HepG2 (cell line): ENCODE measurements around the gene TTC31. TPM values are rescaled to one million over a fixed set of nuclear protein-coding genes. Genes with fewer than 3 reads are reported as not detected.

Experiments
- ATAC-seq: fragments of 200-7000 bp; cut with Tn5 transposase; 3 replicates; pipeline ENCODE4 v1.9.1; 2020; ENCODE audit warnings: mild to moderate bottlenecking, moderate library complexity
- BruUV-seq: library from RNA; stranded (reverse); fragments of 400-500 nt; replicated peaks from 2 replicates; lab custom pipeline; 2021; lab: Mats Ljungman, UMichigan
- CTCF ChIA-PET: fragments of 300-600 bp; formaldehyde crosslinking; extraction: SDS; loops from one replicate; lab custom pipeline; 2021; ENCODE audit warnings: low total read pairs, inconsistent platforms, low intra/inter-chr PET ratio; lab: Yijun Ruan, JAX
- POLR2A ChIA-PET: fragments of 350-600 bp; sonication (Branson Sonifier 250); formaldehyde crosslinking; loops from one replicate; lab custom pipeline; 2020; ENCODE audit warnings: antibody characterized with exemption, inconsistent platforms; lab: Yijun Ruan, JAX
- DNase-seq: peaks from one replicate; pipeline ENCODE4 v3.0.0-alpha.2; 2015; ENCODE audit warnings: low spot score
- FAIRE-seq: peaks from 3 replicates; lab custom pipeline; 2011; peaks lifted over from hg19 to GRCh38; lab: Jason Lieb, UNC
- H2AFZ ChIP-seq: one replicate; pipeline ENCODE4 v1.6.1; 2011; ENCODE audit warnings: low read length, inconsistent platforms
- H3K27ac ChIP-seq: fragments of 300-600 bp; 3 replicates; pipeline ENCODE4 v1.8.0; 2011; ENCODE audit warnings: mixed run types, mild to moderate bottlenecking, mixed read lengths, low read length, inconsistent platforms; ENCODE audit not compliant: insufficient read depth; ENCODE audit errors: extremely low read length
- H3K27me3 ChIP-seq, 2 experiments: fragments of 200-600 bp in 1 of 2; 2 replicates in 1 of 2; 3 replicates in 1 of 2; pipeline versions ENCODE4 v1.6.0 to v1.8.0; 2011; ENCODE audit warnings: low read length in 2 of 2, mild to moderate bottlenecking in 2 of 2, moderate library complexity in 2 of 2, inconsistent platforms in 1 of 2; ENCODE audit not compliant: insufficient read depth in 2 of 2, control insufficient read depth in 1 of 2
- H3K36me3 ChIP-seq, 2 experiments: fragments of 200-600 bp in 1 of 2; replicated peaks in 1 of 2; 2 replicates in 1 of 2; 3 replicates in 1 of 2; pipeline versions ENCODE4 v1.5.1 to v1.8.0; 2011; ENCODE audit warnings: low read length in 2 of 2, inconsistent platforms in 1 of 2; ENCODE audit not compliant: insufficient read depth in 2 of 2, control insufficient read depth in 1 of 2
- H3K4me1 ChIP-seq: 2 replicates; pipeline ENCODE4 v1.5.1; 2012; ENCODE audit warnings: low read length, inconsistent platforms; ENCODE audit not compliant: insufficient read depth
- H3K4me2 ChIP-seq: 2 replicates; pipeline ENCODE4 v1.6.0; 2011; ENCODE audit warnings: low read depth, low read length, inconsistent platforms
- H3K4me3 ChIP-seq, 3 experiments: fragments of 200-600 bp in 1 of 3; sonication (generic), shearing (Covaris generic) in 1 of 3; replicated peaks in 1 of 3; 2 replicates each; pipeline ENCODE4 v1.5.1; 2011 to 2016; ENCODE audit warnings: low read length in 3 of 3, inconsistent platforms in 2 of 3, low read depth in 2 of 3, mild to moderate bottlenecking in 2 of 3, control low read depth in 1 of 3, mixed read lengths in 1 of 3; ENCODE audit not compliant: insufficient read depth in 1 of 3
- H3K79me2 ChIP-seq: one replicate; pipeline ENCODE4 v1.6.1; 2011; ENCODE audit warnings: low read length, inconsistent platforms; ENCODE audit not compliant: insufficient read depth
- H3K9ac ChIP-seq: 2 replicates; pipeline ENCODE4 v1.6.0; 2011; ENCODE audit warnings: mild to moderate bottlenecking, low read depth, low read length, inconsistent platforms; ENCODE audit not compliant: insufficient read depth
- H3K9me3 ChIP-seq: 2 replicates; pipeline ENCODE4 v1.5.1; 2012; ENCODE audit warnings: mild to moderate bottlenecking, low read length
- H4K20me1 ChIP-seq: 2 replicates; pipeline ENCODE4 v1.6.0; 2011; ENCODE audit warnings: inconsistent platforms, mild to moderate bottlenecking, low read length, moderate library complexity; ENCODE audit not compliant: insufficient read depth
- AGO2 ChIP-seq: fragments of 200-400 bp; formaldehyde crosslinking; optimal IDR thresholded peaks from 2 replicates; pipeline ENCODE3; 2017; ENCODE audit warnings: mild to moderate bottlenecking, low read depth, low read length, moderate library complexity
- KLF15 ChIP-seq: sonication (generic); formaldehyde crosslinking; IDR thresholded peaks from 2 replicates; pipeline ENCODE4 v1.8.1; 2023; ENCODE audit warnings: borderline replicate concordance, mild to moderate bottlenecking, inconsistent platforms, missing genetic modification reagents, mixed read lengths
- KMT2A ChIP-seq: sonication (generic); formaldehyde crosslinking; IDR thresholded peaks from 2 replicates; pipeline ENCODE4 v1.4.0; 2020; ENCODE audit warnings: missing genetic modification reagents
- POLR2AphosphoS5 ChIP-seq: IDR thresholded peaks from 2 replicates; pipeline ENCODE4 v1.6.1; 2012; ENCODE audit warnings: low read depth, low read length
- TMF1 ChIP-seq: sonication (generic); formaldehyde crosslinking; IDR thresholded peaks from 2 replicates; pipeline ENCODE4 v1.8.1; 2022; ENCODE audit warnings: low read depth, missing genetic modification reagents
- ZKSCAN8 ChIP-seq: IDR thresholded peaks from 2 replicates; pipeline ENCODE4 v1.6.1; 2016; ENCODE audit warnings: borderline replicate concordance, missing genetic modification reagents, missing compliant biosample characterization
- ZNF441 ChIP-seq: sonication (generic); formaldehyde crosslinking; IDR thresholded peaks from 2 replicates; pipeline ENCODE4 v1.7.0; 2021; ENCODE audit warnings: missing genetic modification reagents, borderline replicate concordance
- ZNF572 ChIP-seq: sonication (generic); formaldehyde crosslinking; IDR thresholded peaks from 2 replicates; pipeline ENCODE4 v1.5.1; 2020; ENCODE audit warnings: mild to moderate bottlenecking, missing genetic modification reagents
- WGBS: methylation state at CpG from one replicate; pipeline ENCODE4 v1.1.6; 2017; ENCODE audit warnings: low lambda C conversion rate; 5-methylcytosine and 5-hydroxymethylcytosine counted together
- in situ Hi-C: cut with HindIII; loops from 2 replicates; pipeline ENCODE4 v1.10.0; 2017; ENCODE audit warnings: low pct_unique_long_range_greater_than_20kb; ENCODE audit not compliant: extremely low pct_ligation_motif_present
- intact Hi-C: fragments of 100-400 bp; cut with micrococcal nuclease; formaldehyde crosslinking; loops from one replicate; pipeline ENCODE4 v1.10.0; 2022; ENCODE audit not compliant: unreplicated experiment
- polyA plus RNA-seq, 8 experiments: library from polyadenylated mRNA; depleted of rRNA in 3 of 8; stranded (reverse) in 7 of 8; unstranded in 1 of 8; fragments of >200 nt; fragmentation: Illumina TruSeq in 4 of 8; extraction: Trizol in 4 of 8; gene quantifications; 2 replicates each; pipeline versions ENCODE4 v1.2.1 to v1.2.3, GENCODE V29; 2011 to 2016; ENCODE audit warnings: low read depth in 4 of 8, missing spikeins in 1 of 8, mixed read lengths in 1 of 8; ENCODE audit not compliant: insufficient read depth in 1 of 8
- total RNA-seq, 5 experiments: library from RNA; depleted of rRNA; stranded (reverse); fragments of >200 nt; fragmentation: Illumina TruSeq; extraction: Trizol; gene quantifications; 2 replicates each; pipeline ENCODE4 v1.2.3, GENCODE V29; 2016; ENCODE audit warnings: low read depth in 1 of 5
- TF ChIP-seq, protein P1 (sequence below): sonication (generic); formaldehyde crosslinking; IDR thresholded peaks from 2 replicates; pipeline ENCODE4 v1.4.0; 2020; ENCODE audit warnings: mild to moderate bottlenecking, missing genetic modification reagents
- TF ChIP-seq, protein P2 (sequence below): sonication (generic); formaldehyde crosslinking; IDR thresholded peaks from 2 replicates; pipeline ENCODE4 v1.5.1; 2020; ENCODE audit warnings: missing genetic modification reagents, mild to moderate bottlenecking, borderline replicate concordance
- TF ChIP-seq, protein P3 (sequence below): sonication (generic); formaldehyde crosslinking; IDR thresholded peaks from 2 replicates; pipeline ENCODE4 v1.4.0; 2020; ENCODE audit warnings: missing genetic modification reagents

Gene TTC31
- total and polyA plus RNA-seq, 2 of the 13 experiments (the other 11 are each of a cell fraction or from before 2014, with no cell fraction given), result 28.3 to 39.5 TPM

DNA sequence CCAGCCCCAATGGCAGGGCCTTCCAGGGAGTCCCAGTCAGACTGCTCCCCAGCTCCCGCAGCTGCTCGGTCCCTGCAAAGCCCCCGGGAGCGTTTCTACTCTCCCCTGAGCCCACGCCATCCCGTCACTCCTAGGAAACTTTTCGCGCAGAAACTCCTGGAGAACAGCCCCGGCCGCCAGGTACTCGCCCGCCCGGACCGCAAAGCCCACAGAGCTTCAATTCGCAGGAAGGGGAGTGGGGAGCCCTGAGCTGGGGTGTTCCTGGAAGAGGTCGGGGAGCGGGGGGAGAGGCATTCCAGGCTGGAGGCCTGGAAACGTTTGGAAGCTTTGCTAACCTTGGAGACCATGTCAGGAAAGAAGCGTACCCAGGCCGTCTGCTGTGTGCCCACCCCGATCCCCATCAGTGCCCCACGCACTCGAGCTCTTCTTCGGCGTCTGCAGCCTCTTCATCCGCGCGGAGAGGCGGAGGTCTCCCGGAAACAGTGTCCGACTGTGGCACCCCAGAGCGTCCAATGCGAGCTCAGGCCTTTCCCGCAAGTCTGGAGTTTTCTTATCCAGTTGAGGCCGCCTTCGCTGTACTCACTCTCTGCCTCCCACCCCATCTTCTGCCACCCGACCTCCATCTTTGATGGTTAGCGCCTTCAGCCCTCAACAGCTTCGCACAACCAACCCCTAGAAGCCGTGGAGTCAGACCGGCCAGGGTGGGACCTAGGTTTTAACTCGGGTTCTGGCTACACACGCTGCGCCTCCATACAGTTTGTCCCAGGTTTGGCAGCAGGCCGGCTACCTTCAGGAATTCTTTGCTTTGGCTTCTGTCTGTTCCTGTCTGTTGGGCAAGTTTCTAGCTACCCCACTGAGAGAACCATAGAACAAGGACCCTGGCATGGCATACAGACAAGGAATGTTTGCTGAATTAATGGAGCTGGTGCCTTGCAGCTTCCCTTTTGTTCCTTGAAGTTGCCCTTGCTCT is 20.9 kb downstream of the TTC31 start:
- DNase-seq, result no peak
- H3K9me3 ChIP-seq, result no peaks in the 10 kb centered on the region
- BruUV-seq, result no TSS peak
- intact Hi-C loops, result no loop called here
- ChIA-PET POLR2A (interaction anchor here (1.1 to 16.5 kb wide), 18 partner anchors 9 to 325 kb away, joined by 3 to 795 read pairs (median 14); partner anchors contain the start of genes AUP1, CCDC142, DQX1 and HTRA2), CTCF (interaction anchor here (2.9 kb wide), 1 partner anchor 20 kb away, joined by 20 read pairs; the partner anchor contains the start of genes CCDC142 and TTC31)
- peak overlapping the region; percentile 67 to 86 (median 82) for H3K4me3 ChIP-seq
- no peaks in the 10 kb centered on the region for H4K20me1 ChIP-seq
- H3K27ac ChIP-seq, result peak overlapping the region; percentile 89
- peak; percentile 0; the same call in 1 of the 3 replicates for ATAC-seq
- H2AFZ ChIP-seq, result no peak overlapping the region
- in situ Hi-C loops, result no loop called here
- peaks cover 51% of the 10 kb centered on the region for H3K79me2 ChIP-seq
- no peak for FAIRE-seq
- no peaks in the 10 kb centered on the region; a peak in 1 of 5 replicates for H3K27me3 ChIP-seq
- H3K9ac ChIP-seq, result peak overlapping the region; percentile 83
- peaks cover 66% of the 10 kb centered on the region for H3K4me1 ChIP-seq
- peak overlapping the region; percentile 92 for H3K4me2 ChIP-seq
- WGBS, result 43% methylated on average over 34 of the region's 45 CpGs
- no peaks in the 10 kb centered on the region; a peak in 3 of 5 replicates for H3K36me3 ChIP-seq
- TF ChIP-seq, protein P1, sequence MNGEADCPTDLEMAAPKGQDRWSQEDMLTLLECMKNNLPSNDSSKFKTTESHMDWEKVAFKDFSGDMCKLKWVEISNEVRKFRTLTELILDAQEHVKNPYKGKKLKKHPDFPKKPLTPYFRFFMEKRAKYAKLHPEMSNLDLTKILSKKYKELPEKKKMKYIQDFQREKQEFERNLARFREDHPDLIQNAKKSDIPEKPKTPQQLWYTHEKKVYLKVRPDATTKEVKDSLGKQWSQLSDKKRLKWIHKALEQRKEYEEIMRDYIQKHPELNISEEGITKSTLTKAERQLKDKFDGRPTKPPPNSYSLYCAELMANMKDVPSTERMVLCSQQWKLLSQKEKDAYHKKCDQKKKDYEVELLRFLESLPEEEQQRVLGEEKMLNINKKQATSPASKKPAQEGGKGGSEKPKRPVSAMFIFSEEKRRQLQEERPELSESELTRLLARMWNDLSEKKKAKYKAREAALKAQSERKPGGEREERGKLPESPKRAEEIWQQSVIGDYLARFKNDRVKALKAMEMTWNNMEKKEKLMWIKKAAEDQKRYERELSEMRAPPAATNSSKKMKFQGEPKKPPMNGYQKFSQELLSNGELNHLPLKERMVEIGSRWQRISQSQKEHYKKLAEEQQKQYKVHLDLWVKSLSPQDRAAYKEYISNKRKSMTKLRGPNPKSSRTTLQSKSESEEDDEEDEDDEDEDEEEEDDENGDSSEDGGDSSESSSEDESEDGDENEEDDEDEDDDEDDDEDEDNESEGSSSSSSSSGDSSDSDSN, result no peak
- TF ChIP-seq ZNF572 (CRISPR knock-in tag) (no peak), ZNF441 (CRISPR knock-in tag) (0 out of 2 replicates have a peak, but pooled peaks have one; percentile 27), KLF15 (0 out of 2 replicates have a peak, but pooled peaks have one; percentile 15), AGO2 (peak; percentile 12), ZKSCAN8 (CRISPR knock-in tag) (no peak), KMT2A (CRISPR knock-in tag) (0 out of 2 replicates have a peak, but pooled peaks have one; percentile 8), POLR2AphosphoS5 (peak; percentile 35; the same call in 1 of the 2 replicates), TMF1 (CRISPR knock-in tag) (no peak)
- TF ChIP-seq, protein P2, sequence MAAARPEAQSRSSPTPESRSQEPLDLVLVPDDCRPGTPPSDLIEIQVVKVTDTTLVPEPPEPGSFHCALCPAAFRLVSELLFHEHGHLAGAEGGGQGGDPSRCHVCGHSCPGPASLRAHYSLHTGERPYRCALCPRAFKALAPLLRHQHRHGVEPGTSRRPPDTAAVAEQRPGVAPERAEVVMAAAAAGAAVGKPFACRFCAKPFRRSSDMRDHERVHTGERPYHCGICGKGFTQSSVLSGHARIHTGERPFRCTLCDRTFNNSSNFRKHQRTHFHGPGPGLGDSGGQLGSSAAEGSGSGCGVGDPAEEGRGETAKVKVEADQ (CRISPR knock-in tag), result peak; percentile 15
- TF ChIP-seq, protein P3, sequence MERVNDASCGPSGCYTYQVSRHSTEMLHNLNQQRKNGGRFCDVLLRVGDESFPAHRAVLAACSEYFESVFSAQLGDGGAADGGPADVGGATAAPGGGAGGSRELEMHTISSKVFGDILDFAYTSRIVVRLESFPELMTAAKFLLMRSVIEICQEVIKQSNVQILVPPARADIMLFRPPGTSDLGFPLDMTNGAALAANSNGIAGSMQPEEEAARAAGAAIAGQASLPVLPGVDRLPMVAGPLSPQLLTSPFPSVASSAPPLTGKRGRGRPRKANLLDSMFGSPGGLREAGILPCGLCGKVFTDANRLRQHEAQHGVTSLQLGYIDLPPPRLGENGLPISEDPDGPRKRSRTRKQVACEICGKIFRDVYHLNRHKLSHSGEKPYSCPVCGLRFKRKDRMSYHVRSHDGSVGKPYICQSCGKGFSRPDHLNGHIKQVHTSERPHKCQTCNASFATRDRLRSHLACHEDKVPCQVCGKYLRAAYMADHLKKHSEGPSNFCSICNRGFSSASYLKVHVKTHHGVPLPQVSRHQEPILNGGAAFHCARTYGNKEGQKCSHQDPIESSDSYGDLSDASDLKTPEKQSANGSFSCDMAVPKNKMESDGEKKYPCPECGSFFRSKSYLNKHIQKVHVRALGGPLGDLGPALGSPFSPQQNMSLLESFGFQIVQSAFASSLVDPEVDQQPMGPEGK (CRISPR knock-in tag), result 0 out of 2 replicates have a peak, but pooled peaks have one; percentile 17
